T-helper 17 cell (primary cell): ENCODE measurements around the gene P2RX7. TPM values are rescaled to one million over a fixed set of nuclear protein-coding genes. Genes with fewer than 3 reads are reported as not detected.
A peak's percentile ranks its signal among the peaks of the same experiment; 100 is the strongest.

Experiments used
- ATAC-seq: fragments of 150-1000 bp; cut with Tn5 transposase; 2 replicates; pipeline ENCODE4 v1.10.0; 2021; ENCODE audit warnings: mild to moderate bottlenecking, moderate library complexity
- DNase-seq, 3 donors: peaks; one replicate each; pipeline versions ENCODE4 v3.0.0 to v3.0.0-alpha.2; 2020 to 2021
- H3K9me3 ChIP-seq: one replicate; pipeline ENCODE4 v1.7.0; 2013; ENCODE audit warnings: low read length, mild to moderate bottlenecking; ENCODE audit not compliant: control insufficient read depth, poor library complexity, severe bottlenecking
- H3K27ac Mint-ChIP-seq: one replicate; pipeline ENCODE4 v1.8.0; 2022; ENCODE audit warnings: mild to moderate bottlenecking, moderate library complexity, mixed read lengths
- H3K27me3 Mint-ChIP-seq: one replicate; pipeline ENCODE4 v1.8.0; 2022; ENCODE audit warnings: mixed read lengths
- H3K36me3 Mint-ChIP-seq: one replicate; pipeline ENCODE4 v1.8.0; 2022; ENCODE audit warnings: low read depth, mixed read lengths
- H3K4me1 Mint-ChIP-seq: one replicate; pipeline ENCODE4 v1.8.0; 2022; ENCODE audit warnings: mild to moderate bottlenecking, mixed read lengths
- H3K4me3 Mint-ChIP-seq: one replicate; pipeline ENCODE4 v1.8.0; 2022; ENCODE audit warnings: mild to moderate bottlenecking, moderate library complexity, mixed read lengths
- total RNA-seq, 4 donors: library from RNA in 2 of 4; stranded (reverse) in 2 of 4; gene quantifications; one replicate each; pipeline ENCODE4 v1.2.3 and lab custom pipeline; 2022 to 2026

Gene P2RX7
- total RNA-seq (10 to 100 TPM in 1 of 2 donors, 1 to 10 TPM in 1; 6.3 to 10.4 TPM), total RNA-seq (lab: John Stamatoyannopoulos, UW) (17.7 to 36.9 reads per million in 2 donors)

GRCh38 chr12:121132601-121133481 is at the start of gene P2RX7:
TSS of gene P2RX7 (plus strand) at chr12:121132876. CDS start at chr12:121132971, 95 bp downstream.
- peak within 1 kb of the TSS; percentile 68 for H3K27ac Mint-ChIP-seq
- DNase-seq (peak; percentile 12 to 16 (median 15)), ATAC-seq (no peak)
- peak within 1 kb of the TSS; percentile 91 for H3K4me3 Mint-ChIP-seq
- no peaks in the 10 kb centered on the region for H3K36me3 Mint-ChIP-seq
- no peaks in the 10 kb centered on the region for H3K27me3 Mint-ChIP-seq
- H3K9me3 ChIP-seq: no peaks in the 10 kb centered on the region
- H3K4me1 Mint-ChIP-seq: peaks cover 49% of the 10 kb centered on the region

- no peaks in the 10 kb centered on the region for H3K27me3 Mint-ChIP-seq
- no peak overlapping the region for H3K4me3 Mint-ChIP-seq
- no peaks in the 10 kb centered on the region for H3K9me3 ChIP-seq
- ATAC-seq (no peak), DNase-seq (no peak)
- H3K4me1 Mint-ChIP-seq: peaks cover 15% of the 10 kb centered on the region
- H3K27ac Mint-ChIP-seq: no peak overlapping the region
- no peaks in the 10 kb centered on the region for H3K36me3 Mint-ChIP-seq
These were observed 48.4 kb upstream of the P2RX7 start for GRCh38 chr12:121084229-121084628.

- DNase-seq (no peak), ATAC-seq (no peak)
- no peaks in the 10 kb centered on the region for H3K27me3 Mint-ChIP-seq
- H3K27ac Mint-ChIP-seq: no peak overlapping the region
- peaks cover 15% of the 10 kb centered on the region for H3K4me1 Mint-ChIP-seq
- H3K4me3 Mint-ChIP-seq: no peak overlapping the region
- no peaks in the 10 kb centered on the region for H3K36me3 Mint-ChIP-seq
- H3K9me3 ChIP-seq: no peaks in the 10 kb centered on the region
These were observed 47.6 kb upstream of the P2RX7 start for GRCh38 chr12:121085069-121085468.

GRCh38 chr12:121085506-121086353 is 46.9 kb upstream of the P2RX7 start:
- Mint-ChIP-seq H3K27ac (no peak overlapping the region), H3K4me3 (no peak overlapping the region), H3K36me3 (no peaks in the 10 kb centered on the region), H3K4me1 (peaks cover 18% of the 10 kb centered on the region), H3K27me3 (no peaks in the 10 kb centered on the region)
- no peaks in the 10 kb centered on the region for H3K9me3 ChIP-seq
- no peak for ATAC-seq
- DNase-seq: no peak

- Mint-ChIP-seq H3K36me3 (no peaks in the 10 kb centered on the region), H3K27me3 (no peaks in the 10 kb centered on the region)
These were observed 45.8 kb upstream of the P2RX7 start for GRCh38 chr12:121086781-121087295.

GRCh38 chr12:121087467-121088194 is 45.0 kb upstream of the P2RX7 start:
- Mint-ChIP-seq H3K4me1 (peaks cover 26% of the 10 kb centered on the region), H3K27me3 (no peaks in the 10 kb centered on the region), H3K36me3 (no peaks in the 10 kb centered on the region), H3K4me3 (no peak overlapping the region), H3K27ac (no peak overlapping the region)
- no peak for DNase-seq
- no peak for ATAC-seq
- no peaks in the 10 kb centered on the region for H3K9me3 ChIP-seq

More at GRCh38 chr12:121086781-121087295, 45.8 kb upstream of the P2RX7 start:
- no peaks in the 10 kb centered on the region for H3K9me3 ChIP-seq
- H3K4me3 Mint-ChIP-seq: no peak overlapping the region
- peaks cover 21% of the 10 kb centered on the region for H3K4me1 Mint-ChIP-seq
- H3K27ac Mint-ChIP-seq: no peak overlapping the region
- DNase-seq: no peak
- no peak for ATAC-seq

GRCh38 chr12:121088195-121088585 is 44.5 kb upstream of the P2RX7 start:
- H3K9me3 ChIP-seq: no peaks in the 10 kb centered on the region

GRCh38 chr12:121089031-121089812 is 43.5 kb upstream of the P2RX7 start:
- H3K9me3 ChIP-seq: no peaks in the 10 kb centered on the region
- Mint-ChIP-seq H3K27me3 (no peaks in the 10 kb centered on the region), H3K4me1 (peaks cover 29% of the 10 kb centered on the region), H3K4me3 (no peak overlapping the region), H3K27ac (no peak overlapping the region), H3K36me3 (no peaks in the 10 kb centered on the region)
- ATAC-seq (no peak), DNase-seq (no peak)

More at GRCh38 chr12:121088195-121088585, 44.5 kb upstream of the P2RX7 start:
- no peaks in the 10 kb centered on the region for H3K27me3 Mint-ChIP-seq
- ATAC-seq (no peak), DNase-seq (no peak)
- no peak overlapping the region for H3K4me3 Mint-ChIP-seq
- H3K27ac Mint-ChIP-seq: no peak overlapping the region
- H3K36me3 Mint-ChIP-seq: no peaks in the 10 kb centered on the region
- peaks cover 31% of the 10 kb centered on the region for H3K4me1 Mint-ChIP-seq

- H3K27ac Mint-ChIP-seq: no peak overlapping the region
- H3K4me3 Mint-ChIP-seq: no peak overlapping the region
- H3K36me3 Mint-ChIP-seq: no peaks in the 10 kb centered on the region
- no peak for ATAC-seq
- no peaks in the 10 kb centered on the region for H3K9me3 ChIP-seq
- peaks cover 26% of the 10 kb centered on the region for H3K4me1 Mint-ChIP-seq
- H3K27me3 Mint-ChIP-seq: no peaks in the 10 kb centered on the region
- no peak for DNase-seq
These were observed 42.8 kb upstream of the P2RX7 start for GRCh38 chr12:121089813-121090430.

GRCh38 chr12:121090586-121091514 is 41.8 kb upstream of the P2RX7 start:
- Mint-ChIP-seq H3K4me1 (peaks cover 32% of the 10 kb centered on the region), H3K27ac (no peak overlapping the region), H3K36me3 (no peaks in the 10 kb centered on the region), H3K27me3 (no peaks in the 10 kb centered on the region), H3K4me3 (no peak overlapping the region)
- no peak for ATAC-seq
- no peak for DNase-seq
- H3K9me3 ChIP-seq: no peaks in the 10 kb centered on the region

GRCh38 chr12:121092034-121092433 is 40.6 kb upstream of the P2RX7 start:
- H3K4me3 Mint-ChIP-seq: peak overlapping the region; percentile 57
- H3K27ac Mint-ChIP-seq: peak overlapping the region; percentile 56
- H3K27me3 Mint-ChIP-seq: no peaks in the 10 kb centered on the region
- no peaks in the 10 kb centered on the region for H3K36me3 Mint-ChIP-seq
- no peak for DNase-seq
- ATAC-seq: no peak
- peaks cover 32% of the 10 kb centered on the region for H3K4me1 Mint-ChIP-seq
- H3K9me3 ChIP-seq: no peaks in the 10 kb centered on the region
